Hepatocyte (in vitro differentiated cells): ENCODE results near the gene GAGE12F.

Source experiments
- EZH2 ChIP-seq: fragments of 200-600 bp; sonication (generic); IDR thresholded peaks from 2 replicates; pipeline ENCODE4 v1.6.1; 2016; ENCODE audit warnings: antibody characterized with exemption, mild to moderate bottlenecking, borderline replicate concordance
- EZH2phosphoT487 ChIP-seq: fragments of 200-600 bp; sonication (generic); IDR thresholded peaks from one replicate; pipeline ENCODE4 v1.6.1; 2018; ENCODE audit warnings: antibody characterized with exemption, mild to moderate bottlenecking, low read depth, moderate library complexity; ENCODE audit not compliant: unreplicated experiment, severe bottlenecking
- TF ChIP-seq, protein P1 (sequence below): fragments of 200-600 bp; sonication (generic); IDR thresholded peaks from 2 replicates; pipeline ENCODE4 v1.5.1; 2016; ENCODE audit warnings: antibody characterized with exemption, mild to moderate bottlenecking; ENCODE audit not compliant: poor library complexity

DNA sequence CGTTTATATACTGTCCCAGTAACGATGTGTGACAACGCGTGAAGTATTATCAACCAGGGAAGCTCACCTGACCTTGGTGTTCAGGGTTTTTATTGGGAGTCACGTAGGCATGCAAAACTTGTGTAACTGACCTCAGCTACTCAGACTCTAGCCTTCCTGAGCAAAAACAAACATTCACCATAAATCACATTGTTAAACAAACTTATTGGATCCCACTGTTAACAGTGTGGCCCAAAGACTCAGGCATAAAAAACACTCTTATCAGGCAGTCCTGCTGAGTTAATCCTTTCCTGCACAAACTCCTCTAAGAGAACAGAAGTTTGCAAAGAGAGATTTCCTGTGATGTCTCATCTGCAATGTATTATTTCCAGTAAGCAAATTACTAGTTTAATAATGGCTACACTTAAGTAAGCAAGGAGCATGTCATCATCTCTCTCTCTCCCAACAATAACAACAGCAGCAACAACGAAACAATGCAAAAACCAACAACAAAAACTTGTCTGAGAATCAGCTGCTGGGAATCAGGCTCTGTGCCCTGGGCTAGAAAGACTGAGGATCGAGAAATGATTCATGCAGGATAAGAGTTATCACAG, 50.2 kb downstream of the GAGE12F start:
- TF ChIP-seq, protein P1, sequence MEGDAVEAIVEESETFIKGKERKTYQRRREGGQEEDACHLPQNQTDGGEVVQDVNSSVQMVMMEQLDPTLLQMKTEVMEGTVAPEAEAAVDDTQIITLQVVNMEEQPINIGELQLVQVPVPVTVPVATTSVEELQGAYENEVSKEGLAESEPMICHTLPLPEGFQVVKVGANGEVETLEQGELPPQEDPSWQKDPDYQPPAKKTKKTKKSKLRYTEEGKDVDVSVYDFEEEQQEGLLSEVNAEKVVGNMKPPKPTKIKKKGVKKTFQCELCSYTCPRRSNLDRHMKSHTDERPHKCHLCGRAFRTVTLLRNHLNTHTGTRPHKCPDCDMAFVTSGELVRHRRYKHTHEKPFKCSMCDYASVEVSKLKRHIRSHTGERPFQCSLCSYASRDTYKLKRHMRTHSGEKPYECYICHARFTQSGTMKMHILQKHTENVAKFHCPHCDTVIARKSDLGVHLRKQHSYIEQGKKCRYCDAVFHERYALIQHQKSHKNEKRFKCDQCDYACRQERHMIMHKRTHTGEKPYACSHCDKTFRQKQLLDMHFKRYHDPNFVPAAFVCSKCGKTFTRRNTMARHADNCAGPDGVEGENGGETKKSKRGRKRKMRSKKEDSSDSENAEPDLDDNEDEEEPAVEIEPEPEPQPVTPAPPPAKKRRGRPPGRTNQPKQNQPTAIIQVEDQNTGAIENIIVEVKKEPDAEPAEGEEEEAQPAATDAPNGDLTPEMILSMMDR = no peak
- TF ChIP-seq EZH2 (no peak), EZH2phosphoT487 (no peak)
